ENCODE data around the gene KRTAP5-10. TPM values are rescaled to one million over a fixed set of nuclear protein-coding genes. Genes with fewer than 3 reads are reported as not detected.
"Not testable (repeated sequence)": the region's sequence is repeated elsewhere in the genome, so short reads cannot be mapped to it uniquely, and the experiment has no call there.

KRTAP5-10 gene
- total RNA-seq, 2 experiments from 2014 or later = not detected

- Mint-ChIP-seq H3K27me3 (peaks cover 36% of the 10 kb centered on the region), H3K9me3 (no peaks in the 10 kb centered on the region), H3K4me3 (no peak overlapping the region), H3K36me3 (ENCODE audit: low read depth) (no peaks in the 10 kb centered on the region), H3K27ac (no peak overlapping the region), H3K4me1 (ENCODE audit: low read depth) (no peaks in the 10 kb centered on the region)
- ATAC-seq = no peak
- ChIA-PET POLR2A (no interaction called here), CTCF (interaction anchor here (0.6 to 1.0 kb wide), 4 partner anchors 11 to 115 kb away, joined by 3 to 4 read pairs (median 3); partner anchors contain the start of gene DHCR7)
- TF ChIP-seq, protein P1, sequence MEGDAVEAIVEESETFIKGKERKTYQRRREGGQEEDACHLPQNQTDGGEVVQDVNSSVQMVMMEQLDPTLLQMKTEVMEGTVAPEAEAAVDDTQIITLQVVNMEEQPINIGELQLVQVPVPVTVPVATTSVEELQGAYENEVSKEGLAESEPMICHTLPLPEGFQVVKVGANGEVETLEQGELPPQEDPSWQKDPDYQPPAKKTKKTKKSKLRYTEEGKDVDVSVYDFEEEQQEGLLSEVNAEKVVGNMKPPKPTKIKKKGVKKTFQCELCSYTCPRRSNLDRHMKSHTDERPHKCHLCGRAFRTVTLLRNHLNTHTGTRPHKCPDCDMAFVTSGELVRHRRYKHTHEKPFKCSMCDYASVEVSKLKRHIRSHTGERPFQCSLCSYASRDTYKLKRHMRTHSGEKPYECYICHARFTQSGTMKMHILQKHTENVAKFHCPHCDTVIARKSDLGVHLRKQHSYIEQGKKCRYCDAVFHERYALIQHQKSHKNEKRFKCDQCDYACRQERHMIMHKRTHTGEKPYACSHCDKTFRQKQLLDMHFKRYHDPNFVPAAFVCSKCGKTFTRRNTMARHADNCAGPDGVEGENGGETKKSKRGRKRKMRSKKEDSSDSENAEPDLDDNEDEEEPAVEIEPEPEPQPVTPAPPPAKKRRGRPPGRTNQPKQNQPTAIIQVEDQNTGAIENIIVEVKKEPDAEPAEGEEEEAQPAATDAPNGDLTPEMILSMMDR (IDR thresholded peaks at IDR 0.05) = peak; percentile 55
- DNase-seq = peak; percentile 55
- intact Hi-C loops (cut with micrococcal nuclease) = no loop called here
These were observed 2.0 kb upstream of the KRTAP5-10 start for GRCh38 chr11:71563406-71563805.

DNA sequence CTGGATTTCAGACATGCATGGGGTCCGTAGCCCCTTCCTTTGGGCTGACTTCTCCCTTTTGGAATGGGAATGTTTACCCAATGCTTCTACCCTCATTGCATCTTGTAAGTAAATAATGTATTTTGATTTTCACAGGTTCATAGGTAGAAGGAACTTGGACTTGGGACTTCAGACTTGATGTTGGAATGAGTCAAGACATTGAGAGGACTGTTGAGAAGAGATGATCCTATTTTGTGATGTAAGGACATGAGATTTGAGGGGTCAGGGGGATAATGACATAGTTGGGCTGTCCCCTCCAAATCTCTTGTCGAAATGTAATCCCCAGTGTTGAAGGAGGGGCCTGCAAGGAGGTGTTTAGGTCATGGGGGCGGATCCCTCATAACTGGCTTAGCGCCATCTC, 933 bp upstream of the KRTAP5-10 start:
- no peaks in the 10 kb centered on the region for H3K36me3 Mint-ChIP-seq (ENCODE audit: low read depth)
- no peak for ATAC-seq
- ChIA-PET POLR2A (no interaction called here), CTCF (interaction anchor here (0.7 kb wide), 1 partner anchor 15 kb away, joined by 3 read pairs; no protein-coding TSS in a partner anchor)
- intact Hi-C loops (cut with micrococcal nuclease) = no loop called here
- H3K4me3 Mint-ChIP-seq = no peak overlapping the region
- no peak for DNase-seq
- peaks cover 33% of the 10 kb centered on the region for H3K27me3 Mint-ChIP-seq
- no peak overlapping the region for H3K27ac Mint-ChIP-seq
- no peaks in the 10 kb centered on the region for H3K9me3 Mint-ChIP-seq
- TF ChIP-seq, protein P1 (IDR thresholded peaks at IDR 0.05) = no peak
- H3K4me1 Mint-ChIP-seq (ENCODE audit: low read depth) = no peaks in the 10 kb centered on the region

GRCh38 chr11:71566081-71566620, 788 bp downstream of the KRTAP5-10 start:
- Mint-ChIP-seq H3K27me3 (peaks cover 31% of the 10 kb centered on the region), H3K36me3 (ENCODE audit: low read depth) (no peaks in the 10 kb centered on the region), H3K9me3 (no peaks in the 10 kb centered on the region), H3K4me1 (ENCODE audit: low read depth) (no peaks in the 10 kb centered on the region), H3K27ac (no peak overlapping the region), H3K4me3 (no peak overlapping the region)
- CTCF ChIA-PET = no interaction called here
- no peak for ATAC-seq
- intact Hi-C loops (cut with micrococcal nuclease) = no loop called here
- DNase-seq = no peak
- POLR2A ChIA-PET = no interaction called here
- TF ChIP-seq, protein P1 (IDR thresholded peaks at IDR 0.05) = no peak

DNA sequence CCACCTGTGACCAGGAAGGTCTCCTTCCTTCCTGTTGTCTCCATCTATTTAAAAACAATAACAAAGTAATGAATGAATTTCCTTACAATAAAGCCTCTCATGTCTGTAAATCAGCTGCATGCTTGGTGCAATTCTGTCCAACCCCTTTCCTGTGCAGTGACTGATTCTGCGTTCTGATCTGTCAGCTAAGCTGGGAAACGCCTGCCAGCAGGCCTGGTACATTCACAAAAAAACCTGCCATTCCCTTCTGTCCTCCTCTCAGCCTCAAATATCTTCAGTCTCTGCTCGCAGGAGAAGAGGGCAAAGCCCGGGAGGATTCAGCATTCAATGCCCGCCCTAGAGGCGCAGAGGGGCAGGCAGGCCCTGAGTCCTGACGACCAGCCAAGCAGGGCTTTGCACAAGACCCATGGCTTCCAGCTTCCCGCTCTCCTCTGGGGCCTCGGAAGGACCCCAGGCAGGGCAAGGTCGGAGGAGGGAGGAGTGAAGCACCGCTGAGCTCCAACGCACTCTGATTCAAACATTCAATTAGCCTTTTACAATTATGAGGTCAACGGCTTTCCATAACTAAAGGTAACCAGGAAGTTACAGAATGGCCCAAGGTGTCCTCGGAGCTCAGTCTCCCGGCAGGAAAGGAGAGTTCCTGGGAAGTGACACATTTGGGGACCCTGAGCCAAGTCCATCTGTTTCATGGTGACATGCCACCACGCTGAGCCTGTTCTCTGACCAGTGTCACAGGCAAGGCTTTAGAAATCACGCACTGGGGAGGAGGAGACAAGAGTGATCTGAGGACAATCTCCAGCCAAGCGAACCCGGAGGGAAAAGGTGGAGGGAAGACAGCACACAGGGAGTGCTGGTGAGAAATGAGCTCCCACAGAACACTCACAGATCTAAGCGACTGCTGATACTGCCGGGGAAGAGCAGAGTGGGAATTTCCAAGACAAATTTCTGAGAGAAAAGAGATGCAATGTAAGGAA, 1.6 kb downstream of the KRTAP5-10 start:
- ATAC-seq; H3K9me3 Mint-ChIP-seq; intact Hi-C loops (cut with micrococcal nuclease); H3K36me3 Mint-ChIP-seq (ENCODE audit: low read depth); DNase-seq; H3K4me1 Mint-ChIP-seq (ENCODE audit: low read depth); POLR2A ChIA-PET; CTCF ChIA-PET; H3K4me3 Mint-ChIP-seq; H3K27ac Mint-ChIP-seq: not testable (repeated sequence)
- peaks cover 26% of the 10 kb centered on the region for H3K27me3 Mint-ChIP-seq

DNA sequence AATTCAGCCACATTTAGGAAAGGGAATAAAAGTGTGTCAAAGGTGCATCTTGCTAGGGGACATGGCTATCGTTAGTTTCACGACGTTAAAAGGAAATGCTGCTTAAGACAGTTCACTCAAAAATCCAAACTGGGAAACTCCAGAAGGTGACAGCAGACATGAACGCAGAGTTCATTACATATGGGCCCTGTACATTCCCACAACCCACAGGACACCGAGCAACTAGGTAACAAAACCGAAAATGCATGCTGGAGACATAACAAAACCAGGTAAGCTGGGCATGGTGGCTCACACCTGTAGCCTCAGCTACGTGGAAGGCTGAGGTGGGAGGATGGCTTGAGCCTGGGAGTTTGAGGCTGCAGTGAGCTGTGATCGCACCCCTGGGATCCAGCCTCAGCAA, 2.3 kb downstream of the KRTAP5-10 start:
- peaks cover 26% of the 10 kb centered on the region for H3K27me3 Mint-ChIP-seq
- H3K36me3 Mint-ChIP-seq (ENCODE audit: low read depth); H3K4me3 Mint-ChIP-seq: not testable (repeated sequence)

More for the DNA sequence above, 2.3 kb downstream of the KRTAP5-10 start:
- H3K27ac Mint-ChIP-seq; DNase-seq; H3K9me3 Mint-ChIP-seq; CTCF ChIA-PET; intact Hi-C loops (cut with micrococcal nuclease); POLR2A ChIA-PET; ATAC-seq; H3K4me1 Mint-ChIP-seq (ENCODE audit: low read depth): not testable (repeated sequence)
